HL-60/S4 treated with phorbol 12-myristate 13-acetate at 8.2 ng/mL for 4 days and 3 days (cell line): ENCODE measurements around the gene PKP4.

Experiments used
- in situ Hi-C: fragments of 300-500 bp; cut with MboI; formaldehyde crosslinking; loops from 2 replicates; pipeline ENCODE4 v1.15.0; 2022; ENCODE audit warnings: low sequenced_read_pairs

PKP4 gene

DNA sequence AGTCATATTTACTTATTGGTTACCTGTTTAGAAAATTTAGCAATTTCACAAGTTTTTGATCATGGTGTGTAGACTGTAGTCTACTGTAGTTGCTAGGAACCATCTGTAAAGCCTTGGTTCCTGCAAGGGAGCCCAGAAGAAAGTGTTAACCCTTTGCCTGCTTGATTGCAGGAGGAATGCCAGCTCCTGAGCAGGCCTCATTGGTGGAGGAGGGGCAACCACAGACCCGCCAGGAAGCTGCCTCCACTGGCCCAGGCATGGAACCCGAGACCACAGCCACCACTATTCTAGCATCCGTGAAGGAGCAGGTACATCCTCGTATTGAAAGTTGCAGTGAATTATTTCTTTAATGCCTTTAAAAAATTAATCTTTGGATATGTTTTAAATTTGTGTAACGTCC, 76.3 kb downstream of the PKP4 start:
- in situ Hi-C loops = no loop called here

DNA sequence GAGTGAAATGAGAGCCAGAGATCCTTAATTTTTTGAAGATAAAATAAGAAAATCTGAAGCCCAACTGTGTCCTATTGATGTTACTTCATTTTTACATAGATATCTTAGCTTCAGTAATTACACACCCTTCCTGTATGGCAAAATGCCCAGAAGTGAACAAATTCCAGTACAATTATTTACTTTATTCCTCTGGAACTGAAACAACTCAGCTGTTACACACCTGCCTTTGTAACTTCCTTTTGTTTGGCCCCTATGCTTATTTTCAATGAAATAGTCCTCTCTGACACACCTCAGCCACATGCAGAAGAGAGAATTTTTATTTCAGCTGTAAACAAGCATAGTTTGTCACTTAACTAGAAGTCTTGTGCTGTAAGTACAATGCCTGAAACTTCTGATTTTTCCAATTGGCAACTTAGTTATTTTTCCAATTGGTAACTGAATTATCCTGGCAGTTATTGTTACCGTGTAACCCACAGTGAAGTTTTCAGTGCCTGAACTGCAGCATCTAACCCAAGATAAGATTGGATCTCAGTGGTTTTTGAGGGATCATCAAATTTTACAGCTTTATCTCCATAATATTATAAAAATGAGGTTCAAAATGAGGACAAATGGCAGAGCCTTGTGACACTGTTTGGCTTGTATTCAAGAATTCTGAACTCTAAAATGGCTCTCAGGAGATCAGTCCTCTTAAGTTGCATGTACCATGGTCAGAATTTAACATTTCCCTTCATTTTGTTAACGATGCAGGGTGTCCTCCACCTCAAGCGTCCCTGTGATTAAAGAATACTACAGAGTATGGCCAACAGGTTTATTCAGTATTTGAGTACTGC, 82.6 kb downstream of the PKP4 start:
- in situ Hi-C loops = no loop called here

DNA sequence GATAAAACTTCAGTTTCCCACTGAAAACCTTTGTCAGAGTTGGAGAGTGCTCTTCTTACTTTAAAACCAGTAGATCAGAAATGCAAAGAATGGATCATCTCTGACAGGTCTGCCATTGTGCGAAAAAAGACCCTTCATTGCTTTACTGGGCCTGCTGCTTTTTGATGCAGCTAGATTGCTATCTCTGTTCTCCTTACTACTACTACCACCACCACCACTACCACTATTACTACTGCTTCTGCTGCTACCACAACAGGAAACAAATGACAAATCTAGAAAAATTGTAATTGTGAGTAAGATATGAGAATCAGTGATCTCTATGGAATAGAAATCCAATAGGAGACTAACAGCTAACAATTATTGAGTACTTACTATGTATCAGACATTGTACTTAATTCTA, 85.8 kb downstream of the PKP4 start:
- in situ Hi-C loops = no loop called here

GRCh38 chr2:158543957-158544356, 87.2 kb downstream of the PKP4 start:
- in situ Hi-C loops = no loop called here

- in situ Hi-C loops = no loop called here
Measured at GRCh38 chr2:158544998-158545397, 88.2 kb downstream of the PKP4 start.

- in situ Hi-C loops = no loop called here
Measured at GRCh38 chr2:158546412-158547144, 89.8 kb downstream of the PKP4 start.

GRCh38 chr2:158553257-158553656, 96.5 kb downstream of the PKP4 start:
- in situ Hi-C loops = no loop called here

- in situ Hi-C loops = no loop called here
Measured at GRCh38 chr2:158554996-158555395, 98.2 kb downstream of the PKP4 start.

- in situ Hi-C loops = no loop called here
Measured at GRCh38 chr2:158556124-158556523, 99.4 kb downstream of the PKP4 start.

- in situ Hi-C loops = no loop called here
Measured at GRCh38 chr2:158557752-158558151, 101.0 kb downstream of the PKP4 start.

- in situ Hi-C loops = no loop called here
Measured at GRCh38 chr2:158559252-158559651, 102.5 kb downstream of the PKP4 start.

GRCh38 chr2:158560259-158560658, 103.5 kb downstream of the PKP4 start:
- in situ Hi-C loops = no loop called here

DNA sequence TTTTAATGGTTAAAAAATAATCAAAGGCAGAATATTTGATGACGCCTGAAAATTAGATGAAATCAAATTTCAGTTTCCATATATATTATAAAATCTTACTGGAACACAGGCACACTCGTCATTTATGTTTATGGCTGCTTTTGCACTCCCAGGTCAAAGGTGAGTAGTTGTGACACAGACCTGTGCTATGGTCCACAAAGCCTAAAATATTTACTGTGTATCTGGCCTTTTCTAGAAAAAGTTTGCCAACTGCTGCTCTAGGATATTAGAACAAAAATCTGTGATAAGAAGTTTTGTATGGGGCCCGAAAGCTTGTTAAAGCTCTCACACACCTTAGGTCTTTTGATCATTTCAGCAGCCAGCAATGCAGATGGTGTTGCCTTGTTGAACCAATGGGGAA, 104.3 kb downstream of the PKP4 start:
- in situ Hi-C loops = no loop called here

DNA sequence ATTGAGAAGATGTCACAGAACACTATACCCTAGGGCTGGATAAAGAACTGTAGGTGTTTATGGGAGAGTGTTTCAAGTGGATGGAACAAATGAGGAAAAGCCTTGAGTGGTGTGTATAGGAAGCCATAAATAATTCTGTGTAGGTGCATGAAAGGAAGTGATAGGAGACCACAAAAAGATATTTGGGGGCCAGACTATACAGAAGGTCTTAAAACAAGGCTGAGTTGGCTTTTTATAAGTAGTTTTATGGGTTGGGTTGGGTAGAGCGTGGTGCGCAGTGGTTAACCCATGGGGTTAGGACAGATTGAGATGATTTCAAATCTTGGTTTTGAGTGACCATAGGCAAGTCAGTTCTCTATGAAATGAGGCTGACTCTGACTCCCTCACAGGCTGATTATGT, 110.5 kb downstream of the PKP4 start:
- in situ Hi-C loops = no loop called here

DNA sequence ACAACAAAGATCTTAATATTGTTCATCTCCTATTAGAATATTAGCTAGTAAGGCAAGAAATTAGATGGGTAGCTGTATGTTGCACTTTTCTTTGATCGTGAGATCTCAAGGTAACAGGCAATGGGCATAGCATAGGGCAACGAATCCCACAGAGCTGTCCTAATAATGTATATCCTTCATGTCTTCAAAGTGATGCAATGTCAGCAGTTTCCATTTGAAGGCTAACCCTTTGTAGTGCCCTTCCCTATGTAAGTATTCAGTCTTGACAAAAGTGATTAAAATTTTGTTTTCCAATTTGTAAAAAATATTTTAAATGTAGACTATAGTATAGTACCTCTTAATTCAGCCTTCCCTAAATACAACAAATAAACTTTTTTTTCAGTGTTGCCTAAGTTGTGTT, 112.5 kb downstream of the PKP4 start:
- in situ Hi-C loops = no loop called here

DNA sequence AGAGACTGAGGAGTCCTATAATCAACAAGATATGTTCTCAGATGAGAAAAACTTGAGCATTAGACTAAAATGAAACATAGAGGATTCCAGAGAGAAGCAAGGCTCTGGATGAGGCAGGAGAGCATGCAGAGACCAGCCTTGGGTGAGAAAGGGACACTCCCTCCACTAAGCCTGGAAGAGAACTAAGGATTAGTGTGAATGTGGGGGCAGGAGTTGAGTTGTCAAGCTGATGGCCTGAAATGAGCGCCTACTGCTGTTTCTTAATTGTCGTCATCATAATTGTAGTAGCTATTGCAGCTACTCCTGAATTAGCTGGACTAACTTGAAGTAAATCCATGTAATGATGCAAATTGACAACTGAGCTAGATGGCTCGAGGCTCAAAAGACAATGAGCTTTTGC, 114.1 kb downstream of the PKP4 start:
- in situ Hi-C loops = no loop called here

DNA sequence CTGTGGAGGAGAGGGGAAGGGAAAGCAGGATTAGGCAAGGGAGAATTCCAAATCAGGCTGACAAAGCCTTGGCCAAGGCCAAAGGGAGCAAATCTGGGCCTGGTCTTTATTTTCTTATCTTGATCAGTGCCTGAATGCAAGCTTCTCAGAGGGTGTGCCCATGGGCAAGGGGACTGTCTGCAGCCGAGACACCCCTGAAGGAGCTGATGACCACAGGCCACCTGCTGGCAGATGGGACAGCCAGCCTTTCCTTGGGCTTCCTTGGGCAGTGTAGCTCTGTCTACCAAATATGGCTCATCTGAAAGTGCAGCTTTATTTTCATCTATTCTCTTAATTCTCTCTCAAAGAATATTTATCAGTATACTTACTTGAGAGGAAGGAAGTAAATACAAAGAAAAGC, 117.0 kb downstream of the PKP4 start:
- in situ Hi-C loops = no loop called here

DNA sequence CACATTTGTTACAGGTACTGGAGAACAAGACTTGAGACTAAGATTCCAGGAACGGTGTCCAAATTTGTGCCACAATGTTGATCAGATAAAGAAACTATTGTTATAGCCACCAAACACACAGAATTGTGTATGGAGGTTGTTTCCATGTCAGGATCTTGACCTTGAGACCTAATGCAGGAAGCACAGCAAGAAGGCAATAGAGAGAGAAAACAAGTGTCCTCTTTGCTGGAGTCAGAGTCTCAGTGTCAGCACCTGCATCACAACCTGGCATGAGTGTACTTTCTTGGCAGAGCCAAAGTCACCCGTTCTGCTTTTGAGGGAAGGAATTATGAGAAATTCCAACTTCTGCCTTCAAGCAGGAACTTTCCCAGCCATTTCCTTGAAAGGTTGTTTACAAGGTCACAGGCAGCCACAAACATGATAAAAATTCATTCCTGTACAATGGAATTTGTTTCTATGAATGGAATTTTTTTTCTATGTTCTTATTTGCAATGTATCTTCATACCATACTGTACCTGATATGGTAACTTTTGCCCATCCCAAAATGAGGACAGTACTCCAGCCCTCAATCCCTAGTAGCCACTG, 118.4 kb downstream of the PKP4 start:
- in situ Hi-C loops = no loop called here

GRCh38 chr2:158577141-158577540, 120.4 kb downstream of the PKP4 start:
- in situ Hi-C loops = no loop called here

DNA sequence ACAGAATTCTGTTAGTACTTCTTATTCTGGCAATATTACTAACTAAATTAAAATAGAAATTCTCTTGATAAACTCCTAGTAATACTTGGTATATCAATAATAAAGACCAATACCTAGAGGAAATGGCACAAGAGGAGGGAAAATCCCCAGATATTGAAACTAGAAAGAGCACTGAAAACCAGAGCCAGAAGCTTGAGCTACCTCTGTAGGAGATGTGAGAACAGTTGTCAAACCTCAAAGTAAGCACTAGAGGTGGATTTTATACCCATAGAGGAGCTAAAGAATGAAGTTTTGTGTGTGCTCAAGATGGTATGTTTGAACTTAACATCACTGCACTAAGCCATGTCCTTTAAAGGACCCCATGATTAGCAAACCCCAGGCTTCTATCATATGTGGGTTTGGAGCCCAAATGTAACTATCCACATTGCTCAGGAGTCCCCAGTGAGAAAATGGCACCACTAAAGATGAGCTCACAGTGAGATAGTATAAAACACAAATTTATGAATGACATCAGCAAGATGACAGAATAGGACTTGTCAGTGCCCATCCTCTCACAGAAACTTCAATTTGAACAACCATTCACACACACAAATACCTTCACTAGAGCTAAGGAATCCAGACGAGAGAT, 122.1 kb downstream of the PKP4 start:
- in situ Hi-C loops = no loop called here

- in situ Hi-C loops = no loop called here
Measured at GRCh38 chr2:158579928-158580327, 123.2 kb downstream of the PKP4 start.

- in situ Hi-C loops = no loop called here
Measured at GRCh38 chr2:158580760-158581159, 124.0 kb downstream of the PKP4 start.
